OCI-LY7 (cell line): ENCODE data around the gene TEPSIN. TPM values are rescaled to one million over a fixed set of nuclear protein-coding genes. Genes with fewer than 3 reads are reported as not detected.

Source experiments
- BruUV-seq: library from RNA; stranded (reverse); fragments of 400-500 nt; replicated peaks from 2 replicates; lab custom pipeline; 2021; lab: Mats Ljungman, UMichigan
- CTCF ChIA-PET: fragments of 300-600 bp; sonication (Branson Sonifier 250); formaldehyde crosslinking; loops from one replicate; lab custom pipeline; 2022; ENCODE audit warnings: antibody characterized with exemption; ENCODE audit not compliant: unreplicated experiment; lab: Charles Lee
- POLR2A ChIA-PET: fragments of 300-600 bp; sonication (Branson Sonifier 250); formaldehyde crosslinking; loops from one replicate; lab custom pipeline; 2022; ENCODE audit warnings: antibody characterized with exemption; lab: Charles Lee
- DNase-seq: peaks from one replicate; pipeline ENCODE4 v3.0.0-alpha.2; 2015; ENCODE audit warnings: low spot score
- H2AFZ ChIP-seq: fragments of 200-600 bp; sonication (generic), shearing (Covaris generic); 2 replicates; pipeline ENCODE4 v1.6.1; 2014; ENCODE audit warnings: mild to moderate bottlenecking, antibody characterized with exemption, low read length, moderate library complexity
- H3K27ac ChIP-seq: fragments of 200-600 bp; sonication (generic); 2 replicates; pipeline ENCODE4 v1.5.1; 2014; ENCODE audit warnings: mixed run types, low read depth, mild to moderate bottlenecking, moderate library complexity, low read length, inconsistent platforms; ENCODE audit not compliant: poor library complexity, severe bottlenecking
- H3K36me3 ChIP-seq: fragments of 200-600 bp; sonication (generic); 2 replicates; pipeline ENCODE4 v1.6.1; 2014; ENCODE audit warnings: mild to moderate bottlenecking, antibody characterized with exemption, low read length, moderate library complexity, mixed read lengths; ENCODE audit not compliant: insufficient read depth
- H3K4me1 ChIP-seq: fragments of 200-600 bp; sonication (generic); 2 replicates; pipeline ENCODE4 v1.5.1; 2014; ENCODE audit warnings: mild to moderate bottlenecking, low read length; ENCODE audit not compliant: insufficient read depth, poor library complexity, severe bottlenecking
- H3K4me2 ChIP-seq: fragments of 200-600 bp; sonication (generic); 2 replicates; pipeline ENCODE4 v1.6.1; 2014; ENCODE audit warnings: mild to moderate bottlenecking, low read length
- H3K4me3 ChIP-seq: fragments of 200-600 bp; sonication (generic); 2 replicates; pipeline ENCODE4 v1.5.1; 2014; ENCODE audit warnings: mild to moderate bottlenecking, low read depth, low read length; ENCODE audit not compliant: poor library complexity, severe bottlenecking
- H3K79me2 ChIP-seq: fragments of 200-600 bp; sonication (generic); 2 replicates; pipeline ENCODE4 v1.6.1; 2016; ENCODE audit warnings: low read depth, mild to moderate bottlenecking, low read length, moderate library complexity, mixed read lengths; ENCODE audit not compliant: insufficient read depth
- H3K9me2 ChIP-seq: fragments of 200-600 bp; sonication (generic); 2 replicates; pipeline ENCODE4 v1.6.1; 2016; ENCODE audit warnings: mild to moderate bottlenecking, low read length, mixed read lengths; ENCODE audit not compliant: insufficient read depth
- H3K9me3 ChIP-seq: fragments of 200-600 bp; sonication (generic); 2 replicates; pipeline ENCODE4 v1.6.1; 2014; ENCODE audit warnings: mild to moderate bottlenecking, mixed run types, low read length, mixed read lengths
- H4K20me1 ChIP-seq: fragments of 200-600 bp; sonication (generic); 2 replicates; pipeline ENCODE4 v1.6.1; 2014; ENCODE audit warnings: mild to moderate bottlenecking, antibody characterized with exemption, low read length, moderate library complexity, mixed read lengths; ENCODE audit not compliant: insufficient read depth
- CTCF ChIP-seq: fragments of 200-600 bp; sonication (generic); conservative IDR thresholded peaks from 2 replicates; pipeline ENCODE4 v1.5.1; 2014; ENCODE audit warnings: mild to moderate bottlenecking, antibody characterized with exemption, low read length, moderate library complexity, mixed read lengths
- EZH2phosphoT487 ChIP-seq: fragments of 200-600 bp; sonication (generic); IDR thresholded peaks from 2 replicates; pipeline ENCODE4 v1.6.1; 2018; ENCODE audit warnings: low read depth, borderline replicate concordance, mild to moderate bottlenecking, mixed run types, antibody characterized with exemption, low read length, moderate library complexity, mixed read lengths
- intact Hi-C: fragments of 100-400 bp; cut with micrococcal nuclease; formaldehyde crosslinking; loops from one replicate; pipeline ENCODE4 v1.10.0; 2022; ENCODE audit not compliant: unreplicated experiment
- total RNA-seq, 2 experiments: library from RNA; depleted of rRNA in 1 of 2; stranded (reverse); fragments of >200 nt in 1 of 2; shearing (Covaris generic) in 1 of 2; gene quantifications; 2 replicates each; pipeline ENCODE4 v1.2.3, GENCODE V29; 2014 to 2022

The TEPSIN gene
- total RNA-seq, 2 experiments from 2014 or later: 46.4 to 75.3 TPM

GRCh38 chr17:81237591-81238489 is 1.0 kb downstream of the TEPSIN start:
- BruUV-seq: no TSS peak
- no peaks in the 10 kb centered on the region for H3K9me2 ChIP-seq
- H3K4me1 ChIP-seq: peaks cover 35% of the 10 kb centered on the region
- POLR2A ChIA-PET: interaction anchor here (0.6 to 2.3 kb wide), 5 partner anchors 9 to 1459 kb away, joined by 3 to 12 read pairs (median 3); partner anchors contain the start of gene CEP131
- H3K4me2 ChIP-seq: peak overlapping the region; percentile 95
- no peak overlapping the region for H2AFZ ChIP-seq
- H4K20me1 ChIP-seq: peaks cover 5% of the 10 kb centered on the region; the same call in 1 of the 2 replicates
- H3K27ac ChIP-seq: no peak overlapping the region
- intact Hi-C loops: no loop called here
- CTCF ChIA-PET: no interaction called here
- TF ChIP-seq CTCF (no peak), EZH2phosphoT487 (no peak)
- peak; percentile 48 for DNase-seq
- peak overlapping the region; percentile 79 for H3K4me3 ChIP-seq
- peaks cover 27% of the 10 kb centered on the region for H3K36me3 ChIP-seq
- no peaks in the 10 kb centered on the region for H3K9me3 ChIP-seq
- H3K79me2 ChIP-seq: peaks cover 30% of the 10 kb centered on the region

GRCh38 chr17:81236784-81237183 is 2.1 kb downstream of the TEPSIN start:
- H2AFZ ChIP-seq: no peak overlapping the region
- H3K4me1 ChIP-seq: peaks cover 29% of the 10 kb centered on the region
- DNase-seq: no peak
- no peaks in the 10 kb centered on the region for H3K9me2 ChIP-seq
- H4K20me1 ChIP-seq: peaks cover under 1% of the 10 kb centered on the region; the same call in 1 of the 2 replicates
- BruUV-seq: no TSS peak
- H3K4me2 ChIP-seq: no peak overlapping the region
- H3K36me3 ChIP-seq: peaks cover 21% of the 10 kb centered on the region
- H3K9me3 ChIP-seq: no peaks in the 10 kb centered on the region
- no peak overlapping the region for H3K27ac ChIP-seq
- intact Hi-C loops: no loop called here
- ChIA-PET POLR2A (no interaction called here), CTCF (no interaction called here)
- TF ChIP-seq CTCF (no peak), EZH2phosphoT487 (no peak)
- peaks cover 30% of the 10 kb centered on the region for H3K79me2 ChIP-seq
- H3K4me3 ChIP-seq: no peak overlapping the region
